Adrenal gland (tissue), 12 donors: ENCODE results near the gene IST1. TPM values are rescaled to one million over a fixed set of nuclear protein-coding genes. Genes with fewer than 3 reads are reported as not detected.
A peak's percentile ranks its signal among the peaks of the same experiment; 100 is the strongest.

Experiments used
- DNase-seq, 7 donors: peaks; one replicate each; pipeline ENCODE4 v3.0.0-alpha.2; 2019 to 2020
- H3K27ac ChIP-seq, 5 donors: fragments of 200-600 bp; sonication (generic) in 4 of 5; 1 replicate in 3 of 5; 2 replicates in 2 of 5; pipeline versions ENCODE4 v1.5.1 to v1.8.0; 2016 to 2020; ENCODE audit warnings: mild to moderate bottlenecking in 1 of 5
- H3K27me3 ChIP-seq: fragments of 200-600 bp; 2 replicates; pipeline ENCODE4 v1.8.0; 2021
- H3K36me3 ChIP-seq, 2 donors: fragments of 200-600 bp; replicated peaks in 1 of 2; 1 replicate in 1 of 2; 2 replicates in 1 of 2; pipeline versions ENCODE4 v1.5.1 to v1.8.0; 2018 to 2022
- H3K4me1 ChIP-seq, 2 donors: fragments of 200-600 bp; replicated peaks in 1 of 2; 1 replicate in 1 of 2; 2 replicates in 1 of 2; pipeline versions ENCODE4 v1.5.1 to v1.8.0; 2018 to 2021
- H3K4me3 ChIP-seq, 4 donors: fragments of 200-600 bp; sonication (generic) in 3 of 4; one replicate each; pipeline ENCODE4 v1.5.1; 2016 to 2018
- H3K9me3 ChIP-seq, 3 donors: fragments of 200-600 bp; sonication (generic) in 1 of 3; replicated peaks in 1 of 3; 1 replicate in 2 of 3; 2 replicates in 1 of 3; pipeline versions ENCODE4 v1.5.1 to v1.8.0; 2016 to 2021
- POLR2A ChIP-seq, 2 donors: fragments of 450-650 bp; IDR thresholded peaks; one replicate each; pipeline ENCODE4 v1.6.1; 2017; ENCODE audit warnings: antibody characterized with exemption in 2 of 2, mild to moderate bottlenecking in 2 of 2, moderate library complexity in 1 of 2
- WGBS, 4 donors: extraction: QIAGEN DNeasy Blood & Tissue Kit in 2 of 4; methylation state at CpG; one replicate each; pipeline versions ENCODE4 v1.1.5 to v1.1.7; 2013 to 2017; 5-methylcytosine and 5-hydroxymethylcytosine counted together
- intact Hi-C, 2 donors: fragments of 100-400 bp; cut with DNase I; formaldehyde crosslinking; loops; one replicate each; pipeline versions ENCODE4 v1.14.1 to v1.15.0; 2022 to 2023
- polyA plus RNA-seq, 3 donors: library from polyadenylated mRNA; stranded (reverse); fragments of 200-250 nt in 2 of 3; fragments of 350-450 nt in 1 of 3; fragmentation: Illumina TruSeq in 1 of 3; extraction: RNeasy Lipid Tissue Mini Kit (QIAGEN cat#74804) in 1 of 3; gene quantifications; one replicate each; pipeline ENCODE4 v1.2.3, GENCODE V29; 2013 to 2014
- total RNA-seq, 9 donors: library from RNA; depleted of rRNA in 4 of 9; stranded (reverse); fragments of >200 nt in 4 of 9; fragments of 120-200 nt in 1 of 9; fragmentation: NEBNext Ultra II Directional in 1 of 9; extraction: Animal tissue kit (Norgen Biotek cat#: 25700) in 1 of 9; gene quantifications; one replicate each; pipeline versions ENCODE4 v1.1.0 to v1.2.4, GENCODE V29; 2013 to 2023
- TF ChIP-seq, protein P1 (sequence below), 6 experiments: fragments of 450-650 bp in 4 of 6; fragments of 200-600 bp in 2 of 6; sonication (generic) in 1 of 6; IDR thresholded peaks; 1 replicate in 5 of 6; 2 replicates in 1 of 6; pipeline versions ENCODE4 v1.5.1 to v1.8.0; 2016 to 2021; ENCODE audit warnings: antibody characterized with exemption in 6 of 6, mild to moderate bottlenecking in 2 of 6, moderate library complexity in 1 of 6
- donor health status: healthy with polysubstance abuse.
- donor health status: Bipolar disorder and iron deficiency.
- donor health status: DM: yes; HTN: yes; CAD: no.
- donor health status: DM: no; HTN: no; CAD: no.
- donor health status: DM: no; HTN: no; CAD: no.
- donor health status: DM: yes; HTN: yes; CAD: no.

IST1 gene
- total and polyA plus RNA-seq, 12 donors, result 125 to 213 (median 191) TPM

DNA sequence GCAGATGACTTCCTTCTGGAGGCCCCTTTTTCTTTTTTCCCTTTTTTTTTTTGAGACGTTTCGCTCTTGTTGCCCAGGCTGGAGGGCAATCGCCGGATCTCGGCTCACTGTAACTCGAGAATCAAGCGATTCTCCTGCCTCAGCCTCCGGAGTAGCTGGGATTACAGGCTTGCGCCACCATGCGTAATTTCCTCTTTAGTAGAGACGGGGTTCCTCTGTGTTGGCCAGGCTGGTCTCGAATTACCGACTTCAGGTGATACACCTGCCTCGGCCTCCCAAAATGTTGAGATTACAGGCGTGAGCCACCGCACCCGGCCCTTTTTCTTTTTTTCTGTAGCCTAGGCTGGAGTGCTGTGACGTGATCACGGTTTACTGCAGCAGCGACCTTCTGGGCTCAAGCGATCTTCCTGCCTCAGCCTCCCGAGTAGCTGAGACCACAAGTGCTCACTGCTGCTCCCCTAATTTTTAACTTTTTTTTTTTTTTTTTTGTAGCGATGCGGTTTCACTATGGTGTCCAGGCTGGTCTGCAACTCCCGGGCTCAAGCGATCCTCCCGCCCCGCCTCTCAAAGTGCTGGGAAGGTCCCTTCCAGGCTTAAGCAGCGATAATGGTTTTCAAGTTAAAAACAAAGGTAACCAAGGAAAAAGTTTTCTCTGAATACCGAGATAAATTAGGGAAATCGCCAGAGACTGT, 956 bp upstream of the IST1 start:
- peak overlapping the region; percentile 94 to 100 (median 99) for H3K27ac ChIP-seq
- peak in 1 of 2 donors; percentile 40 for TF ChIP-seq POLR2A (IDR thresholded peaks at IDR 0.05)
- TF ChIP-seq, protein P1, sequence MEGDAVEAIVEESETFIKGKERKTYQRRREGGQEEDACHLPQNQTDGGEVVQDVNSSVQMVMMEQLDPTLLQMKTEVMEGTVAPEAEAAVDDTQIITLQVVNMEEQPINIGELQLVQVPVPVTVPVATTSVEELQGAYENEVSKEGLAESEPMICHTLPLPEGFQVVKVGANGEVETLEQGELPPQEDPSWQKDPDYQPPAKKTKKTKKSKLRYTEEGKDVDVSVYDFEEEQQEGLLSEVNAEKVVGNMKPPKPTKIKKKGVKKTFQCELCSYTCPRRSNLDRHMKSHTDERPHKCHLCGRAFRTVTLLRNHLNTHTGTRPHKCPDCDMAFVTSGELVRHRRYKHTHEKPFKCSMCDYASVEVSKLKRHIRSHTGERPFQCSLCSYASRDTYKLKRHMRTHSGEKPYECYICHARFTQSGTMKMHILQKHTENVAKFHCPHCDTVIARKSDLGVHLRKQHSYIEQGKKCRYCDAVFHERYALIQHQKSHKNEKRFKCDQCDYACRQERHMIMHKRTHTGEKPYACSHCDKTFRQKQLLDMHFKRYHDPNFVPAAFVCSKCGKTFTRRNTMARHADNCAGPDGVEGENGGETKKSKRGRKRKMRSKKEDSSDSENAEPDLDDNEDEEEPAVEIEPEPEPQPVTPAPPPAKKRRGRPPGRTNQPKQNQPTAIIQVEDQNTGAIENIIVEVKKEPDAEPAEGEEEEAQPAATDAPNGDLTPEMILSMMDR (IDR thresholded peaks at IDR 0.05), result no peak
- no peaks in the 10 kb centered on the region for H3K9me3 ChIP-seq
- H3K27me3 ChIP-seq, result no peaks in the 10 kb centered on the region
- peak; percentile 39 to 76 (median 57) for DNase-seq
- H3K36me3 ChIP-seq, result no peaks in the 10 kb centered on the region
- WGBS, 4 donors, result 0 to 1% (median 1%) methylated on average over 31 of the region's 31 CpGs
- H3K4me3 ChIP-seq, result peak overlapping the region in 3 of 4 donors; percentile 59 to 89 (median 89)
- intact Hi-C loops, result no loop called here
- peaks cover 11 to 34% of the 10 kb centered on the region in 2 donors for H3K4me1 ChIP-seq

DNA sequence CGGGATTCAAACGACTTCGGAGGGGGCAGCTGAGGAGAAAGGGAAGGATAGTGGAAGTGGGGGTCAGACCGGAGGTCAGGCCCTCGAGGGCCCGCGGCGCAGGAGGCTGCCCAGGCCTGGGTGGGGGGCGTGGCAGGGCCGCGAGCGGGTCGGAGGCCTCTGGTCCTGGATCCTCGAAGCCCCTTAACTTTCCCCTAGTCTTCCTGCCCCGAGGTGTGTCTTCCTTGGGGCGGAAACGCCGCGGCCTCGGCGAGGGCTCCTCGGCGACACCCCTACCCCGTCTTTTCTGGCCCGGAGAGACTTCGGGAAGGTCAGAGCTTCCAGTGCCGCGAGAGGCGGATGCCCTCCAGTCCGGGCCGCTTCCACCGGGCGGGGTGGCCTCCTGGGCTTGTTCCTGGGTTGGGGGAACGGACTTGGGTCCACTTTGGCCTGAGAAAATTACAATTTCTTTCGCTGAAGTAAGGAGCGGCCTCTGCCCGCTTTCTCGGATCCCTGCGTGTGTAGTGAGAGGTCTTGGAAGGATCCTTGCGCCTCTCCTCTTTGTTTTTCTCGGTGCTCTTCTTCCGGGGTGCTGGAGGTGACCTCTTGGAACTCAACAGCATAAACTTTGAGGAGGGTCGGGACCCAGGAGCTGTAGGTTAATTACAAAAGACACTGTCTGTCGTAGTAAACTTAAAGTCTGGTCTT, 491 bp downstream of the IST1 start:
- WGBS, 4 donors, result 0 to 1% (median 0%) methylated on average over 15 to 44 of the region's 44 CpGs
- H3K36me3 ChIP-seq, result no peaks in the 10 kb centered on the region
- peaks cover 20 to 49% of the 10 kb centered on the region in 2 donors for H3K4me1 ChIP-seq
- DNase-seq, result peak in 5 of 7 donors; percentile 41 to 60 (median 50)
- H3K4me3 ChIP-seq, result peak overlapping the region; percentile 59 to 89 (median 78)
- H3K27me3 ChIP-seq, result no peaks in the 10 kb centered on the region
- H3K27ac ChIP-seq, result peak overlapping the region; percentile 94 to 100 (median 99)
- intact Hi-C loops, result no loop called here
- no peak for TF ChIP-seq POLR2A (IDR thresholded peaks at IDR 0.05)
- TF ChIP-seq, protein P1 (IDR thresholded peaks at IDR 0.05), result no peak
- no peaks in the 10 kb centered on the region for H3K9me3 ChIP-seq

DNA sequence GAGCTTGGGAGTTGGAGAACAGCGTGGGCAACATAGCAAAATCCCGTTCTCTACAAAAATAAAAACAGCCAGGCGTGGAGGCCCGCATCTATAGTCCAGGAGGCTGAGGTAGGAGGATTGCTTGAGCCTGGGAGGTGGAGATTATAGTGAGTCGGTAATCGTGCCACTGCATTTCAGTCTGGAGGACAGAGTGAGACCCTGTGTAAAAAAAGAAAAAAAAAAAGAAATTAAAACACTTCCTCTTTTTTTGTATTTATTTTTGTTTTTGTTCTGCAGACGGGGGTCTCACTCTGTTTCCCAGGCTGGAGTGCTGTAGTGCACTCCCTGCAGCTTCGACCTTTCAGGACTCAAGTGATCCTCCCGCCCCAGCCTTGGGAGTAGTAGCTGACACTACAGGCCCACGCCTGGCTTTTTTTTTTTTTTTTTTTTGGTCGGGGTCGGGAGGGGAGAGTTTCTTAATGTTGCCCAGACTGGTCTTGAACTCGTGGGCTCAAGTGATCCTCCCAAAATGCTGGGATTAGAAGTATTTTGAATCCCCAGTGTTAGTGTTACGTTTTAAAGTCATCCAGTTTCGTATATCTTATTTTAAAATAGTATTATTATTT, 1.5 kb downstream of the IST1 start:
- intact Hi-C loops, result no loop called here
- 38 to 49% (median 41%) methylated on average over 15 of the region's 15 CpGs for WGBS, 4 donors
- TF ChIP-seq, protein P1 (IDR thresholded peaks at IDR 0.05), result no peak
- no peak for TF ChIP-seq POLR2A (IDR thresholded peaks at IDR 0.05)
- Histone ChIP-seq H3K4me1 (peaks cover 20 to 59% of the 10 kb centered on the region in 2 donors), H3K4me3 (peak overlapping the region in 2 of 4 donors; percentile 59 to 89), H3K9me3 (no peaks in the 10 kb centered on the region), H3K27ac (peak overlapping the region in 2 of 5 donors; percentile 21 to 99), H3K36me3 (no peaks in the 10 kb centered on the region), H3K27me3 (no peaks in the 10 kb centered on the region)
- DNase-seq, result no peak

DNA sequence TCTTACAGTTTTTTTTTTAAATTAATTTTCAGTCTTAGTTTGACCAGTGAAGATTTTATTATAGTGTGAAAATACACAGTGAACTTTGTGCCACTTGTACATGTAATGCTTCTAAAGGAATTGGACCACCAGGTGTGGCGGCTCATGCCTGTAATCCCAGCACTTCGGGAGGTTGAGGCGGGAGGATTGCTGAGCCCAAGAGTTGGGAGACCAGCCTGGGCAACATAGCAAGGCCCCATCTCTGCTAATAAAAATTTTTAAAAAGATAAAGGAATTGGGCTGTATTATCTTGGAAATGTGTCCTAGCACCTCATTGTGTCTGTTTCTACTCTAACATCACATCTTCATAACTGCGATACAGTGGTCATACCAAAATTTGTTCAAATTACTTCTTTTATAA, 3.8 kb downstream of the IST1 start:
- TF ChIP-seq, protein P1 (IDR thresholded peaks at IDR 0.05), result no peak
- no peak for TF ChIP-seq POLR2A (IDR thresholded peaks at IDR 0.05)
- H3K36me3 ChIP-seq, result no peaks in the 10 kb centered on the region
- peaks cover 20 to 58% of the 10 kb centered on the region in 2 donors for H3K4me1 ChIP-seq
- H3K27ac ChIP-seq, result peak overlapping the region in 1 of 5 donors; percentile 42
- DNase-seq, result no peak
- no peaks in the 10 kb centered on the region for H3K9me3 ChIP-seq
- no peaks in the 10 kb centered on the region for H3K27me3 ChIP-seq
- intact Hi-C loops, result no loop called here
- 94 to 100% (median 96%) methylated on average over 4 of the region's 4 CpGs for WGBS, 4 donors
- no peak overlapping the region for H3K4me3 ChIP-seq
